NCI-H2081 treated with DMSO at 0.1 percent for 48 hours (cell line): ENCODE measurements around the gene PGGHG.
"Not testable (repeated sequence)": the region's sequence is repeated elsewhere in the genome, so short reads cannot be mapped to it uniquely, and the experiment has no call there.

Source experiments
- DNase-seq: peaks from one replicate; lab custom pipeline; 2025; lab: John Stamatoyannopoulos, UW

Gene PGGHG

GRCh38 chr11:297586-298405, 8.9 kb downstream of the PGGHG start:
- no peak for DNase-seq

- DNase-seq, result no peak
Measured at GRCh38 chr11:298406-299065, 9.6 kb downstream of the PGGHG start.

GRCh38 chr11:299081-299891, 10.4 kb downstream of the PGGHG start, which contains the start of gene IFITM5:
Gene IFITM5, minus strand, starts transcription at chr11:299526. Its CDS starts 36 bp downstream, at chr11:299490.
- DNase-seq, result no peak

- no peak for DNase-seq
Measured at GRCh38 chr11:299951-300735, 11.2 kb downstream of the PGGHG start.

GRCh38 chr11:303363-303762, 14.4 kb downstream of the PGGHG start:
- DNase-seq, result no peak

- no peak for DNase-seq
Measured at GRCh38 chr11:304061-304506, 15.2 kb downstream of the PGGHG start.

GRCh38 chr11:304915-305843, 16.3 kb downstream of the PGGHG start:
- DNase-seq, result no peak

GRCh38 chr11:305844-306211, 16.9 kb downstream of the PGGHG start:
- DNase-seq, result no peak

GRCh38 chr11:306645-307371, 17.9 kb downstream of the PGGHG start:
- DNase-seq, result no peak

GRCh38 chr11:307766-308708, 19.1 kb downstream of the PGGHG start, which contains the start of gene IFITM2:
Gene IFITM2, plus strand, starts transcription at chr11:307816. Its CDS starts 377 bp downstream, at chr11:308193.
- not testable (repeated sequence) for DNase-seq

- not testable (repeated sequence) for DNase-seq
Measured at GRCh38 chr11:308740-309665, 20.1 kb downstream of the PGGHG start.

GRCh38 chr11:309979-310572, 21.1 kb downstream of the PGGHG start:
- DNase-seq, result not testable (repeated sequence)

GRCh38 chr11:311013-311748, 22.3 kb downstream of the PGGHG start:
- not testable (repeated sequence) for DNase-seq

- no peak for DNase-seq
Measured at GRCh38 chr11:312092-312816, 23.3 kb downstream of the PGGHG start.

- no peak for DNase-seq
Measured at GRCh38 chr11:313304-313786, 24.4 kb downstream of the PGGHG start.
